Measurements from ENCODE around the gene MTARC2.

The MTARC2 gene

DNA sequence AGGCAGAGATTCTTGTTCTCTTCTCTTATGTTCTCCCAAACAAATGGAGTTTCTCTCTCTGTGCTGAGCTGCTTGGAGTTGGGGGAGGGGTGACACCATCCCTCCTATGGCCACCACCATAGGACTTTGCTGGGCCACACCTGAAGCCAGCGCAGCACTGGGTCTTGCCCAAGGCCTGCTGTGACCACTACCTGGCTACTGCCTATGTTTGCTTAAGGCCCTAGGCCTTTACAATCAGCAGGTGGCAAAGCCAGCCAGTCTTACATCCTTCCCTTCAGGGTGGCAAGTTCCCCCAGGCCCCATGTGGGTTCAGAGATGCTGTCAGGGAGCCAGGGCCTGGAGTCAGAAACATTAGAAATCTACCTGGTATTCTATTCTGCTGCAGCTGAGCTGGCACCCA is 6.3 kb upstream of the MTARC2 start:
- DNase-seq (no peak), ATAC-seq (replicated peaks) (no peak)
- Mint-ChIP-seq H3K27me3 (peaks cover 44 to 46% of the 10 kb centered on the region in 2 donors), H3K36me3 (ENCODE audit: insufficient read depth) (no peaks in the 10 kb centered on the region), H3K4me3 (no peak overlapping the region), H3K27ac (no peak overlapping the region), H3K9me3 (no peaks in the 10 kb centered on the region), H3K4me1 (ENCODE audit: low read depth in 2 of 2) (no peaks in the 10 kb centered on the region)

DNA sequence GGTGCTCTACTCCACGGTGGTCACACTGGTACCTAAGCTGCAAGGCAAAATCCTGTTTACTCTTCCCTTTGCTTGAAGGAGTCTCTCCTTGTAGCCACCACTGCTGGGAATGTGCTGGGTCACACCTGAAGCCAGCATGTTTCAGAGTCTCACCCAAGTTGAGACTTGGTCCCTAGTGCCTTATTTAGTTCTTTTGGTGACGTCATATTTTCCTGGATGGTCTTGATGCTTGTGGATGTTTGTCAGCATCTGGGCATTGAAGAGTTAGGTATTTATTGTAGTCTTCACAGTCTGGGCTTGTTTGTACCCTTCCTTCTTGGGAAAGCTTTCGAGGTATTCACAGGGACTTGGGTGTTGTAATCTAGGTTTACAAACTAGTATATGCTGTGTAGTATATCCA is 5.6 kb upstream of the MTARC2 start:
- Mint-ChIP-seq H3K36me3 (ENCODE audit: insufficient read depth) (no peaks in the 10 kb centered on the region), H3K4me3 (no peak overlapping the region), H3K9me3 (no peaks in the 10 kb centered on the region), H3K27ac (no peak overlapping the region), H3K27me3 (peaks cover 51 to 53% of the 10 kb centered on the region in 2 donors), H3K4me1 (ENCODE audit: low read depth in 2 of 2) (no peaks in the 10 kb centered on the region)
- no peak for DNase-seq
- no peak for ATAC-seq (replicated peaks)

GRCh38 chr1:220746851-220747250 is 1.3 kb upstream of the MTARC2 start:
- Mint-ChIP-seq H3K36me3 (ENCODE audit: insufficient read depth) (no peaks in the 10 kb centered on the region), H3K27ac (no peak overlapping the region), H3K27me3 (peaks cover 75 to 81% of the 10 kb centered on the region in 2 donors), H3K4me3 (no peak overlapping the region), H3K4me1 (ENCODE audit: low read depth in 2 of 2) (peaks cover 0 to 2% of the 10 kb centered on the region in 2 donors), H3K9me3 (no peaks in the 10 kb centered on the region)
- ATAC-seq (replicated peaks) (no peak), DNase-seq (no peak)

DNA sequence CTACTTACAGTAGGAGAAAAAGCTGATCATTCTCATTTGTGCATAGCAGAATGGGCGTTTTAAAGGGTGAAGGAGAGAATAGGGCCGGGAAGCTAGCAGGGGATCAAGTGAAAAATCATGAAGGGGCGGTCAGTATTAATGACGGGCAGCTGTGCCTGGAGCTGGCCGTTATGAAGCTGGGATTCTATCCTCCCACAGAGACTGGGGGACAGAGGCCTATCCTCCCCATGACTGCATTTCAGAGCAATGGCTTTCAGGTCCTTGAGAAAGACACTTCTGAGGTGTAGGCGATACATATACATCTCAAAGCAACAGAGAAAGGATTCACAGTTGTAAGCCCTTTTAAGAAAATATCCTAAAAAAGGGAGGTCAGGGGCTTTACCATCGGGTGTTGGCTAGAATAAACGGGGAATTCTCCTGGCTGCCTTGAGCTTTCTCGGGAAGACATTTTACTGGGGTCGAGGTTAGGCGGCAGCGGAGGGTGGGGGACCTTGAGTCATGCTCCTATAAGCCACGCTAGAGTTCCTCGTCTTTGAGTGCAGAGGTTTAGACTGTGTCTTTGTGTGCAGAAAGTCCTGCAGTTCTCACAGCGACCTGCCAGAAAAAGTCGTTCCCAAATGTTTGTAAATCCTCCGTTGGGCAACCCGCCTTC is 559 bp upstream of the MTARC2 start:
- Mint-ChIP-seq H3K27ac (no peak overlapping the region), H3K27me3 (peaks cover 75 to 81% of the 10 kb centered on the region in 2 donors), H3K9me3 (no peaks in the 10 kb centered on the region), H3K36me3 (ENCODE audit: insufficient read depth) (no peaks in the 10 kb centered on the region), H3K4me1 (ENCODE audit: low read depth in 2 of 2) (peaks cover 0 to 2% of the 10 kb centered on the region in 2 donors), H3K4me3 (peak overlapping the region in 1 of 2 donors; percentile 20)
- ATAC-seq (replicated peaks) = no peak
- no peak for DNase-seq

- Mint-ChIP-seq H3K4me3 (peak overlapping the region in 1 of 2 donors; percentile 21), H3K27me3 (peaks cover 72 to 88% of the 10 kb centered on the region in 2 donors), H3K9me3 (no peaks in the 10 kb centered on the region), H3K27ac (no peak overlapping the region), H3K36me3 (ENCODE audit: insufficient read depth) (no peaks in the 10 kb centered on the region), H3K4me1 (ENCODE audit: low read depth in 2 of 2) (peaks cover 0 to 3% of the 10 kb centered on the region in 2 donors)
- ATAC-seq (replicated peaks) (no peak), DNase-seq (no peak)
Observed at GRCh38 chr1:220748936-220749335, 814 bp downstream of the MTARC2 start.

DNA sequence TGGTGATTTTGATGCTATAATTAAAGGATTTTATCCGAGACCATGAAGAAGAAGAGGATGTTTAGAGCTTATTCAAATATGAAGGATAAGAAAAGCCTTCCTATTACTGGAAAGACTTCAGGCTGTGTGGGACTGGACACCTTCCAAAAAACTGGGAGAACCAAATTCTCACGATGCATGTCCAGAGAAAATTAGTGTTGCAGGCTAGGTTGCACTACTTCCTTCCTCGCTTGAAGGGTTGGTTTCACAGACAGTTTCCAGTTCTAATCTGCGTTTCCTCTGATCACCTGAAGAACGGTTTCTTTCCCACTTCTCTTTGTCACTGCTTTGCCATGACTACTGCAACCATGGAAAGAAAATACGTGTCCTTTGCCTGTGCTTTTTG is 2.0 kb downstream of the MTARC2 start:
- Mint-ChIP-seq H3K4me3 (no peak overlapping the region), H3K9me3 (no peaks in the 10 kb centered on the region), H3K4me1 (ENCODE audit: low read depth in 2 of 2) (peaks cover 0 to 3% of the 10 kb centered on the region in 2 donors), H3K27ac (no peak overlapping the region), H3K27me3 (peaks cover 76 to 97% of the 10 kb centered on the region in 2 donors), H3K36me3 (ENCODE audit: insufficient read depth) (no peaks in the 10 kb centered on the region)
- ATAC-seq (replicated peaks) (no peak), DNase-seq (no peak)

GRCh38 chr1:220751111-220751510 is 3.0 kb downstream of the MTARC2 start:
- no peaks in the 10 kb centered on the region for H3K36me3 Mint-ChIP-seq (ENCODE audit: insufficient read depth)
- peaks cover 80 to 97% of the 10 kb centered on the region in 2 donors for H3K27me3 Mint-ChIP-seq
- no peaks in the 10 kb centered on the region for H3K9me3 Mint-ChIP-seq
- H3K27ac Mint-ChIP-seq = no peak overlapping the region
- DNase-seq (no peak), ATAC-seq (replicated peaks) (no peak)
- peaks cover 0 to 3% of the 10 kb centered on the region in 2 donors for H3K4me1 Mint-ChIP-seq (ENCODE audit: low read depth in 2 of 2)
- H3K4me3 Mint-ChIP-seq = no peak overlapping the region

DNA sequence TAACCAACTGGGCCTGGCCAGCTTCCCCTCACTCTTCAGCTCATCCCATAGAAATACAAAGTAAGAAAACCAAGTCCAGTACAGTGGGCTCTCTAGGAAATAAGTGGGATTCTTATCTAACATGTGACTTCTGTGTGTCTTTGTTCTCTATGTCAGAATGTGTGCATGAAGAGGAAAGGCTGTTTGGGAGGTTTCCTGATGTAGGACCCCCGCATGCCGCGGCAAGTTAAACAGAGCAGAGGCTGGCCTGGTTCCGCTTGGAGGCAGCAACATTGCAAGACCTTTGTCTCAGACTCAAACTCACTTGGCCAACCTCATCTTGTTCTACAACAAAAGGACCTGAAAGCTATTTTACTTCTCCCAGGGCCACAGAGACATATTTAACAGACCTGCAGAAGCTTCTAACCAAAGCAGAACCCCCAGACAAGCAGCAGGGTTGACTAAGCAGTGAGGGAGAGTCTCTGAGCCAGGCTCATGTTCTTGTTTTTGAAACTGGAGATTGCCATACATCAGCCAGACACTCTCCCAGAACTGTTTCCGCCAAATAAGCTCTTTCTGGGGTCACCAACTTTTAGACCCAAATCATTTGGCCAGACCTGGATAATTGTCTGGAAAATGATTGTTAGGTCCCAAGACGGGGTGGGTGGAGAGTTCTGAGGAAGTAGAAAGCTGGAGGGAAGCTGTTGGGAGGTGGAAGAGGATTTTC is 6.2 kb downstream of the MTARC2 start:
- no peak for ATAC-seq (replicated peaks)
- Mint-ChIP-seq H3K9me3 (no peaks in the 10 kb centered on the region), H3K4me3 (no peak overlapping the region), H3K4me1 (ENCODE audit: low read depth in 2 of 2) (peaks cover 0 to 1% of the 10 kb centered on the region in 2 donors), H3K27me3 (peaks cover 63 to 86% of the 10 kb centered on the region in 2 donors), H3K27ac (no peak overlapping the region), H3K36me3 (ENCODE audit: insufficient read depth) (no peaks in the 10 kb centered on the region)
- DNase-seq = no peak

GRCh38 chr1:220754918-220755295 is 6.8 kb downstream of the MTARC2 start:
- no peak overlapping the region for H3K4me3 Mint-ChIP-seq
- no peak for ATAC-seq (replicated peaks)
- H3K9me3 Mint-ChIP-seq = no peaks in the 10 kb centered on the region
- H3K27me3 Mint-ChIP-seq = peaks cover 63 to 86% of the 10 kb centered on the region in 2 donors
- DNase-seq = no peak
- peaks cover 0 to 1% of the 10 kb centered on the region in 2 donors for H3K4me1 Mint-ChIP-seq (ENCODE audit: low read depth in 2 of 2)
- H3K36me3 Mint-ChIP-seq (ENCODE audit: insufficient read depth) = no peaks in the 10 kb centered on the region
- H3K27ac Mint-ChIP-seq = no peak overlapping the region

- H3K9me3 Mint-ChIP-seq = no peaks in the 10 kb centered on the region
- no peaks in the 10 kb centered on the region for H3K36me3 Mint-ChIP-seq (ENCODE audit: insufficient read depth)
- H3K4me3 Mint-ChIP-seq = no peak overlapping the region
- H3K27ac Mint-ChIP-seq = no peak overlapping the region
- peaks cover 62 to 83% of the 10 kb centered on the region in 2 donors for H3K27me3 Mint-ChIP-seq
- DNase-seq (no peak), ATAC-seq (replicated peaks) (no peak)
- H3K4me1 Mint-ChIP-seq (ENCODE audit: low read depth in 2 of 2) = peaks cover 0 to 1% of the 10 kb centered on the region in 2 donors
Observed at GRCh38 chr1:220755309-220755708, 7.2 kb downstream of the MTARC2 start.

DNA sequence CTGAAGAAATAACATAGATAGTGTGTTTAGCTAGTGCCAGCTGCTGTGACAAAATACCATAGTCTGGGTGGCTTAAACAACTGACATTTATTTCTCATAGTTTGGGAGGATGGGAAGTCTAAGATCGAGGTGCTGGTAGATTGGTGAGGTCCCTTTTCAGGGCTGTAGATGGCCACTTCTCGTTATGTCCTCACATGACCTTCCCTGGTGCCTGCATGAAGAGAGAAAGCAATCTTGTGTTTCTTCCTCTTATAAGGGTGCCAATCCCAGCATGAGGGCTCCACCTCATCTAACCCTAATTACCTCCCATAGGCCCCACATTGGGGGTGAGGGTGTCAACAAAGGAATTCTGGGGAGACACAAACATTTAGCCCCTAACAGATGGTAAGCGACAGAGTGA is 9.3 kb downstream of the MTARC2 start:
- no peaks in the 10 kb centered on the region for H3K36me3 Mint-ChIP-seq (ENCODE audit: insufficient read depth)
- no peak overlapping the region for H3K4me3 Mint-ChIP-seq
- peaks cover 0 to 1% of the 10 kb centered on the region in 2 donors for H3K4me1 Mint-ChIP-seq (ENCODE audit: low read depth in 2 of 2)
- DNase-seq (no peak), ATAC-seq (replicated peaks) (no peak)
- H3K27me3 Mint-ChIP-seq = peaks cover 54 to 73% of the 10 kb centered on the region in 2 donors
- no peak overlapping the region for H3K27ac Mint-ChIP-seq
- no peaks in the 10 kb centered on the region for H3K9me3 Mint-ChIP-seq

DNA sequence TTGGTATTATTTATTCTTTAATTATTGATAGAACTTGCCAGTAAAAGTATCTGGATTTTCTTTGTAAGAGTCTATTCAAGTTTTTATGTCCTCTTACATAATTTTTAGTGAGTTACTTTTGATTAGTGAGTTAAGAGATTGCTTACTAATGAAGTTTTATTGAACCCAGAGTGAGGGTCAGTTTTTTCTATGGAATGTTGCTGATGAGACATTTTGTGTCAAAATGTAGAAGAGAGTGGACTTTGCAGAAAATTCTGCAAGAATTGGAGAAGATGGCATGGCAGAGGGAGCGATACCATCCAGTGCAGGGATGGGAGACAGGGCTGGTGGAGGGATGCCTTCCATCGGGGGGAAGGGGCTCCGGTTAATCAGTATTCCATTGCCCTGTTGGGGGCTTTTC is 11.0 kb downstream of the MTARC2 start:
- DNase-seq = no peak
- H3K4me1 Mint-ChIP-seq (ENCODE audit: low read depth in 2 of 2) = no peaks in the 10 kb centered on the region
- no peaks in the 10 kb centered on the region for H3K36me3 Mint-ChIP-seq (ENCODE audit: insufficient read depth)
- no peak overlapping the region for H3K4me3 Mint-ChIP-seq
- no peak for ATAC-seq (replicated peaks)
- H3K27ac Mint-ChIP-seq = no peak overlapping the region
- H3K27me3 Mint-ChIP-seq = peaks cover 49 to 69% of the 10 kb centered on the region in 2 donors
- no peaks in the 10 kb centered on the region for H3K9me3 Mint-ChIP-seq

- no peaks in the 10 kb centered on the region for H3K9me3 Mint-ChIP-seq
- no peak overlapping the region for H3K27ac Mint-ChIP-seq
- H3K4me1 Mint-ChIP-seq (ENCODE audit: low read depth in 2 of 2) = no peaks in the 10 kb centered on the region
- H3K36me3 Mint-ChIP-seq (ENCODE audit: insufficient read depth) = no peaks in the 10 kb centered on the region
- no peak for DNase-seq
- H3K4me3 Mint-ChIP-seq = no peak overlapping the region
- no peak for ATAC-seq (replicated peaks)
- peaks cover 26 to 54% of the 10 kb centered on the region in 2 donors for H3K27me3 Mint-ChIP-seq
Observed at GRCh38 chr1:220761688-220762427, 13.7 kb downstream of the MTARC2 start.

- no peak for ATAC-seq (replicated peaks)
- Mint-ChIP-seq H3K27me3 (peaks cover 33 to 35% of the 10 kb centered on the region in 2 donors), H3K4me1 (ENCODE audit: low read depth in 2 of 2) (no peaks in the 10 kb centered on the region), H3K36me3 (ENCODE audit: insufficient read depth) (no peaks in the 10 kb centered on the region), H3K27ac (no peak overlapping the region), H3K9me3 (no peaks in the 10 kb centered on the region), H3K4me3 (no peak overlapping the region)
- DNase-seq = no peak
Observed at GRCh38 chr1:220764757-220765156, 16.6 kb downstream of the MTARC2 start.

All from effector memory CD8-positive, alpha-beta T cell (primary cell).